G401 (cell line): ENCODE measurements around the gene SIN3A. TPM values are rescaled to one million over a fixed set of nuclear protein-coding genes. Genes with fewer than 3 reads are reported as not detected.
"Not testable (repeated sequence)": the region's sequence is repeated elsewhere in the genome, so short reads cannot be mapped to it uniquely, and the experiment has no call there.

ENCODE experiments used
- DNase-seq: peaks from one replicate; pipeline ENCODE4 v3.0.0-alpha.2; 2015; ENCODE audit warnings: low spot score
- in situ Hi-C: cut with HindIII; loops from 2 replicates; pipeline ENCODE4 v1.10.0; 2016; ENCODE audit warnings: low sequenced_read_pairs, mixed read lengths
- total RNA-seq: library from RNA; depleted of rRNA; stranded (reverse); fragments of >200 nt; shearing (Covaris generic); gene quantifications from 2 replicates; pipeline ENCODE4 v1.2.3, GENCODE V29; 2014

The SIN3A gene
- total RNA-seq, 1 experiment from 2014 or later: 44.2 TPM

- peak; percentile 93 for DNase-seq
- in situ Hi-C loops: no loop called here
These were observed 924 bp upstream of the SIN3A start for GRCh38 chr15:75452364-75452864.

GRCh38 chr15:75451202-75451673 is 252 bp downstream of the SIN3A start:
- DNase-seq: no peak
- in situ Hi-C loops: no loop called here

DNA sequence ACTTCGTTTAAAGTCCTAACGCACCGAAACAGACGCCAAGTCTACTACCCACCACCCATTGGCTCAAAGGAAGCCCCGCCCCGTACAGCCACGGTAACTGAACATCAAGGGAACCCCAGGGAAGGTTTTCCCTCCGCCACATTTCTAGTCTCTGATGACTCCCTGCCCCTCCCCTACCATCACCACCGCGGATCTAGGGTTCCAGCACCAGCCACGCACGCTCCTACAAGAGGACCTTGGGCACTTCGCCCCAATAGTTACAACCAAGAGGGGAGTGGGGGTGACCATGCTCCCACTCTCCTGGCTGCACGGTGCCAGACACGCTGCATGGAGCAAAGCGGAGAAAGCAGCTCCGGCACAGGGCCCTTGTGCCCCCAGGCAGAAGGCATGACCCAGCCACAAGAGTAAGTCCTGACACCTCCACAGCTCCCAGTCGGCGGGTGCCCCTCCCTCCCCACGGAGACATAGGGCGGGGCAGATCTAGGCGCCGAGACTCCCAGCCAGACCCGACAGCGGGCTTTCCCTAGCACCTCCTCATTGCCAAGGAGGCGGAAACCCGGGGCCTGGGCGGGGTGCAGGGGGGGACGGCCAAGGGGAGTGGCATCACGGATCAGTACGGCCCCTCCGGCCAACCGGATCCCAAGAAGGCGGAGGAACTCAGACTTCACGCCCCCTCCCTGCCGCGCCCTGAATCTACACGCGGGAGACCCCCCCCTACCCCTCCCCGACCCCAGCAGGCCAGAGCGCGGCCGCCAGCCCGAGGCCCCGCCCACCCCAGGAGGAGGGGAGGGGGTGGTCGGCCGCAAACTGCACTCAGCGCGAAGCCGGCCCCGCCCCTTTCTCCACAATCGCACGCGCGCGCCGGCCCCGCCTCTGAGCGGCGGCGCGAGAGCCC is 936 bp downstream of the SIN3A start:
- DNase-seq: peak; percentile 86
- in situ Hi-C loops: no loop called here

GRCh38 chr15:75449585-75450306 is 1.7 kb downstream of the SIN3A start:
- no peak for DNase-seq
- in situ Hi-C loops: no loop called here

GRCh38 chr15:75448171-75448570 is 3.3 kb downstream of the SIN3A start:
- DNase-seq, in situ Hi-C loops: not testable (repeated sequence)

DNA sequence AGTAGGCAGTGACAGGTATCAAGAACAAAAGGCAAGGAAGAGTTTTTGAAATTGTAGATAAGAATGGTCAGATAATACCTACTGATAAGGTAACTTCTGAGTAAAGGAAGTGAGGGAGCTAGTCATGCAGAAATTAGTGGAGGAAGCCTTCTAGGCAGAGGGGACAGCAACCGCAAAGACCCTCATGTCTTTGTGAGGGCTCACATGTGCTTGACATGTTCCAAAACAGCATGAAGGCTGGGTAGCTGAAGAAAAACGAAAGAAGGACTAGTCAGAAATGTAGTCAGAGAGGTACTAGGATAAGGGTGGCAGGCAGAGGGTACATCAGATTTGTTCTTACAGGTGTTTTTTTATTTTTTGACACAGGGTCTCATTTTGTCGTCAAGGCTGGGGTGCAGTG is 5.3 kb downstream of the SIN3A start:
- DNase-seq: no peak
- in situ Hi-C loops: no loop called here

DNA sequence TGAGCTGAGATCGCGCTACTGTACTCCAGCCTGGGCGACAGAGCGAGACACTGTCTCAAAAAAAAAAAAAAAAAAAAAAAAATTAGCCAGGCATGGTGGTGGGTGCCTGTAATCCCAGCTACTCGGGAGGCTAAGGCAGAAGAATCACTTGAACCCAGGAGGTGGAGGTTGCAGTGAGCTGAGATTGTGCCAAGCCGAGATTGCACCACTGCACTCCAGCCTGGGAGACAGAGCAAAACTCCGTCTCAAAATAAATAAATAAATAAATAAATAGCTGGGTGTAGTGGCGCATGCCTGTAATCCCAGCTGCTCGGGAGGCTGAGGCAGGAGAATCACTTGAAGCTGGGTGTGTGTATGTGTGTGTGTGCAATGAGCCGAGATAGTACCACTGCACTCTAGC is 6.2 kb downstream of the SIN3A start:
- DNase-seq, in situ Hi-C loops: not testable (repeated sequence)

- DNase-seq, in situ Hi-C loops: not testable (repeated sequence)
These were observed 7.5 kb downstream of the SIN3A start for GRCh38 chr15:75443972-75444453.

GRCh38 chr15:75437721-75438120 is 13.8 kb downstream of the SIN3A start:
- in situ Hi-C loops: no loop called here

DNA sequence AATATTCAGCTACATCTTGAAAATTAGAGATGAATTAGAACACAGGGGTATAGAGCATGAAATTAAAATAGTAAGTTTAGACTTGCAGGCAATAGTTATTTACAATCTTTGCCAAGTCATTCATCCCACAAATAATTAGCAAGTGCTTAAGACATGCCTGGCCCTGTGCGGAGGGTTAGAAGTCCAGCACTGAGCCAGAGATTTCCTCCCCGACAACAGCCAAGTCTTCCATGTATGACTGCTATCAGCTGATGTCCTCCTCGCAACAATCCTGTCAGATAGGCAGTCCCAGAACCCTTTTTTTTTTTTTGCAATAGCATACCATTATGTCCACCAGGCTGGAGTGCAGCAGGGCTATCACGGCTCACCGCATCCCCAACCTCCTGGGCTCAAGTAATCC is 14.6 kb downstream of the SIN3A start:
- in situ Hi-C loops: no loop called here

More at GRCh38 chr15:75437721-75438120, 13.8 kb downstream of the SIN3A start:
- no peak for DNase-seq

GRCh38 chr15:75431682-75432081 is 19.8 kb downstream of the SIN3A start:
- in situ Hi-C loops: no loop called here
- DNase-seq: no peak

More for the DNA sequence above, 14.6 kb downstream of the SIN3A start:
- no peak for DNase-seq

DNA sequence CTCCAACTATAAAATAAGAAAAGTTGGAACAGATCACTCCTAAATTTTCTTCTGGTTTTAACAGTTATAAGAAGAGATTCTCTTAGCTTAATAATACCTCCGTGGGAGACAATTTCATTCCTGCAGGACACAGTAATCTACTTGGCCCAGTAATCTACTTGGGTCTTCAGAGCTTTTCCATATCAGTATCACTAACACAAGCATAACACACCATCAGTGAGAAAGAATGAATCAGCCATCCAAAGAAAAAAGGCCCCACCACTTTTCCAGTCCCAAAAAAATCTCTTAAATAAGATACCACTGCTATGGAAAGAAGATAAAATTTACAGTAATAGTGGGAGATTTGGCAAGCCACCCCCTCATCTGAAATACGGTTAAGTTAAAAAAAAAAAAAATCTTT is 20.2 kb downstream of the SIN3A start:
- in situ Hi-C loops: no loop called here

DNA sequence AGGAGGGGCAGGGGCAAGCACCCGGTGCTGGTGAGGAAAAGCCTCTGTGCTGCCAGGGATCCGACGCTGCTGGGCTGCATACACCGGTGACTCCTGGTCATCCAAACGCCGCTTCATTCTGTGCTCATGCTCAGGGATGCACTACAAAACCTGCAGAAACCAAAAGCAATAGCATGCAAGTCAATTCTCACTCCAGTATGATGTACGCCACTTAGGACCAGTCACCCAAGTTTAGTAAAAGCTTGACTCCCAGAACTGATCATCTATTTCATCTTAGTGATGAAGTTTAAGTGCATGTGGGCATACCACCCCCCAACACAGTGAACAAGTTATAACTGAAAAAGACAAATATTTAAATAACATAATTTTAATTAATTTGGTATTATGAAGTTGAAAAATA is 21.2 kb downstream of the SIN3A start:
- in situ Hi-C loops: no loop called here
- DNase-seq: no peak

More for the DNA sequence above, 20.2 kb downstream of the SIN3A start:
- DNase-seq: no peak

GRCh38 chr15:75428152-75428551 is 23.3 kb downstream of the SIN3A start:
- no peak for DNase-seq
- in situ Hi-C loops: no loop called here

DNA sequence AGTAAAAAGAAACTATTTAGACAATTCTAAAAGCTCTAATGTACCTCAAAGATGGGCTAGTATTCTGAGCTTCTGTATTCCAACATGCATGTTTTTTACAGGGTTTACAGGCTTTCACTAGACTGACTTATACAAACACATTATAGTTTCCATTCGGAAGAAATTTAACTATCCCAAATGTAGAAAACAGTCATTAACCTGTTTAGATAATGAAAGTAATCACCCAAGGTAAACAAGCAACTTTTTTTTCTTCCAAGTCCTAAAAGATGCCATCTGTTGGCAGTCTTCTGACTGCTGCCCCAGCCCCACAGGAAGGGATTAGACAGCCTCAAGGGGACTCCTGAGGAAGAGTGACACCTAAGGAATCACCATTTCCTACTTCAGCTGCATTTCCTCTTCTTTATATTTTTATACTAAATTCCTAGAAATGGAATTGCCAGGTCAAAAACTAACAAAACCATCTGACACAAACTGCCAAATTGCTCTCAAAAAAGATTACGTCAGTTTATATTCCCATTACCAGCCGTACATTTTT is 25.5 kb downstream of the SIN3A start:
- in situ Hi-C loops: no loop called here

GRCh38 chr15:75422554-75422953 is 28.9 kb downstream of the SIN3A start:
- in situ Hi-C loops: no loop called here

More for the DNA sequence above, 25.5 kb downstream of the SIN3A start:
- DNase-seq: no peak

DNA sequence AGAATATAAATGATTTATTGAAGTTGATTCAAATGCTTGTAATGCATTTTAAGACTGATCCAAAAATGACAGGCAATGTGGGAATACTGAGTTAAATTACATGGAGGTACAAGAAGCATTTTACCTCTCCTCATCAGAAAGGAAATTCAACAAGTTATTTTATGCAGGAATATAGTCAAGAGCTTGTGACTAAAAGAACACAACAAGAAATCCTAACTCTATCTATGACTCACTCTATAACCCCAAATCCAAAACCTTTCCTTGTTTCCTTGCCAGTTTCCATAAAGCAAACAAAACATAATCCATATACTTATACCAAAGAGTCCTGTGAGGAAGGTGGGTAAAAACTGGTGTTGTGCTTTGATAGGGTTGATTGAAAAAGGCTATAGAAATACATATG is 30.8 kb downstream of the SIN3A start:
- DNase-seq: no peak
- in situ Hi-C loops: no loop called here

More at GRCh38 chr15:75422554-75422953, 28.9 kb downstream of the SIN3A start:
- no peak for DNase-seq

DNA sequence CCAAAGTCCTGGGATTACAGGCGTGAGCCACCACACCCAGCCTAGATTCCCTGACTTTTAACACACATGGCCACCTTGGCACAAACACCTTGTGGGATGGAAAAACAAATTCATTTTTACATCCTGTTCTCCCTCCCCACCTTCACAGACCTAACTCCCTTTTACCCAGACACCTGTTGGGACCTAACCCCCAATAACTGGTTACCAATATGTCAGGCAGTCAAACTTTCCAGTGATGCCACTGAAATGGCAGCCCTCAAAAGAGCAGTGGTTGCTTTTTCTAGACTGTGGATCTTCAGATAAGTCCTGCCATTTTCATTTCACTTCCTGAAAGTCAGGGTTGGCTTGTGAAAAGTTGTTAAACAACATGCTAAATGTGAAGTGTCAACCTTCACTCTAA is 34.9 kb downstream of the SIN3A start:
- no peak for DNase-seq
- in situ Hi-C loops: no loop called here

GRCh38 chr15:75410196-75410595 is 41.3 kb downstream of the SIN3A start:
- no peak for DNase-seq
- in situ Hi-C loops: no loop called here
